Measurements from ENCODE around the gene DHRS7B. TPM values are rescaled to one million over a fixed set of nuclear protein-coding genes. Genes with fewer than 3 reads are reported as not detected.

The DHRS7B gene
- total RNA-seq, 1 experiment from 2014 or later: 19.0 TPM

DNA sequence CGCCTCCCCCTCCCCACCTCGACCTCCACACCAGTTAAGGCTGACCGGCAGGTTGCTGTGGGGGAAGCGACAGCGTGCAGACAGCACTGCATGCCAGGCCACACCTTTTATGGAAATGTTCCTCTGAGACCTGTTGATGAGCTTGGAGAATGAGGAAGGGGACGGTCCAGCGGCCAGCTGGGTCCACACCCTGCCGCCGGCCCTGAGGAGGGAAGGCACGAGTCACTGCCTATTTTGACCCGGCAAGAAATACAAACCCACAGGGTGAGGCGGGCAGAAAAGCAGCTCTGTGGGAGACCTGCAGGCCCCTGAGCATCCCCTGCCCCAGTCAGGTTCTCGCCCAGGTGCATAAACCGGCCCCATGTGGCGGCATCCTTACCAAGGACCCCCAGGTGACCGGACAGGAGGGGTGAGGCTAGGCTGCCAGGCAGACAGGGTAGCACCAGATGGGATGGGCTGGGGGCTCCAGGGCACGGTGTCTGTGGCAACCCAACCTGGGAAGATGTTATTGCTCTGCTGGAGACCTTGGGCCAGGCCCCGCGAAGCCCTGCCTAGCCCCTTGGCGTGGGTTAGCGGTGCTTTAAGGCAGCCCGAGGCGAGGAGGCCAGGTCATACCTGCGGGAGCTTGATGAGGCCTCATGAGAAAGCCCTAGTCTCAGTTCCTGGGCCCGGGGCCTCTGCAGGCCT lies 113.7 kb downstream of the DHRS7B start:
- TF ChIP-seq EZH2 (IDR thresholded peaks at IDR 0.05; ENCODE audit: borderline replicate concordance, low read depth, low read length, poor library complexity, severe bottlenecking): no peak
- TF ChIP-seq, protein P1, sequence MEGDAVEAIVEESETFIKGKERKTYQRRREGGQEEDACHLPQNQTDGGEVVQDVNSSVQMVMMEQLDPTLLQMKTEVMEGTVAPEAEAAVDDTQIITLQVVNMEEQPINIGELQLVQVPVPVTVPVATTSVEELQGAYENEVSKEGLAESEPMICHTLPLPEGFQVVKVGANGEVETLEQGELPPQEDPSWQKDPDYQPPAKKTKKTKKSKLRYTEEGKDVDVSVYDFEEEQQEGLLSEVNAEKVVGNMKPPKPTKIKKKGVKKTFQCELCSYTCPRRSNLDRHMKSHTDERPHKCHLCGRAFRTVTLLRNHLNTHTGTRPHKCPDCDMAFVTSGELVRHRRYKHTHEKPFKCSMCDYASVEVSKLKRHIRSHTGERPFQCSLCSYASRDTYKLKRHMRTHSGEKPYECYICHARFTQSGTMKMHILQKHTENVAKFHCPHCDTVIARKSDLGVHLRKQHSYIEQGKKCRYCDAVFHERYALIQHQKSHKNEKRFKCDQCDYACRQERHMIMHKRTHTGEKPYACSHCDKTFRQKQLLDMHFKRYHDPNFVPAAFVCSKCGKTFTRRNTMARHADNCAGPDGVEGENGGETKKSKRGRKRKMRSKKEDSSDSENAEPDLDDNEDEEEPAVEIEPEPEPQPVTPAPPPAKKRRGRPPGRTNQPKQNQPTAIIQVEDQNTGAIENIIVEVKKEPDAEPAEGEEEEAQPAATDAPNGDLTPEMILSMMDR (conservative IDR thresholded peaks at IDR 0.05; ENCODE audit: low read depth, low read length): no peak
- no peak overlapping the region for H3K27ac ChIP-seq (ENCODE audit: low read depth, low read length, poor library complexity, severe bottlenecking)
- intact Hi-C loops (cut with micrococcal nuclease; ENCODE audit: unreplicated experiment): no loop called here
- DNase-seq (ENCODE audit: low spot score): no peak
- no TSS peak for BruUV-seq (replicated peaks)
- no peaks in the 10 kb centered on the region for H3K27me3 ChIP-seq (replicated peaks; ENCODE audit: insufficient read depth, low read depth, low read length, poor library complexity)
- POLR2A ChIA-PET (ENCODE audit: low non-redundant PET): no interaction called here
- H3K36me3 ChIP-seq (ENCODE audit: insufficient read depth, low read length, poor library complexity, severe bottlenecking): no peaks in the 10 kb centered on the region
- H3K4me1 ChIP-seq (ENCODE audit: insufficient read depth, low read length, poor library complexity, severe bottlenecking): no peaks in the 10 kb centered on the region
- H3K4me3 ChIP-seq (ENCODE audit: low read depth, low read length, poor library complexity, severe bottlenecking): no peak overlapping the region
- CTCF ChIA-PET: no interaction called here
- H3K9me3 ChIP-seq (ENCODE audit: low read depth, low read length, poor library complexity, severe bottlenecking): no peaks in the 10 kb centered on the region

Other genes starting within 250 kb of the DHRS7B start
- 288 and 318 TPM in 2 replicates for gene USP22, start 84.0 kb upstream of the DHRS7B start, total RNA-seq (2021)
- gene TMEM11, start 87.2 kb downstream of the DHRS7B start, total RNA-seq (2021): 46.5 and 47.6 TPM in 2 replicates
- 0.75 and 2.3 TPM in 2 replicates for gene NATD1, start 126.4 kb downstream of the DHRS7B start, total RNA-seq (2021)
- 39.0 and 44.0 TPM in 2 replicates for gene MAP2K3, start 157.7 kb downstream of the DHRS7B start, total RNA-seq (2021)
- gene KCNJ12, start 249.4 kb downstream of the DHRS7B start, total RNA-seq (2021): 1.2 and 2.1 TPM in 2 replicates

Data from A673 (cell line).